Esophagus squamous epithelium (tissue), 4 donors: ENCODE data around the gene TRIM33.
"Not testable (repeated sequence)": the region's sequence is repeated elsewhere in the genome, so short reads cannot be mapped to it uniquely, and the experiment has no call there.

Experiments
- CTCF ChIP-seq, 6 experiments: fragments of 450-650 bp in 4 of 6; fragments of 200-600 bp in 2 of 6; sonication (generic) in 2 of 6; IDR thresholded peaks; one replicate each; pipeline ENCODE4 v1.5.1; 2016 to 2019; ENCODE audit warnings: antibody characterized with exemption in 6 of 6, mild to moderate bottlenecking in 4 of 6, moderate library complexity in 4 of 6
- POLR2A ChIP-seq, 4 donors: fragments of 450-650 bp; IDR thresholded peaks; one replicate each; pipeline ENCODE4 v1.6.1; 2017; ENCODE audit warnings: antibody characterized with exemption in 4 of 4, mild to moderate bottlenecking in 4 of 4, moderate library complexity in 3 of 4

DNA sequence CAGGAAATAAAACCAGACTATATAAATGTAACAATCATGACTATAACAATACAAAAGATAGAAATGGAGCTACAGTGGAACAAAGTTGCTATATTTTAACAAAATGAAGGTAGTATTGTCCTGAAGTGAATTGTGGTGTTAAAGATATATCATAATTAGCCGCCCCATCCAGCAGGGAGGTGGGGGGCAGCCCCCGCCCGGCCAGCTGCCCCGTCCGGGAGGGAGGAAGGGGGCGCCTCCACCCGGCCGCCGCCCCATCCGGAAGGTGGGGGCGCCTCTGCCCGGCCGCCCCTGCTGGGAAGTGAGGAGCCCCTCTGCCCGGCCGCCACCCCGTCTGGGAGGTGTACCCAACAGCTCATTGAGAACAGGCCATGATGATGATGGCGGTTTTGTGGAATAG is 31.4 kb downstream of the TRIM33 start:
- TF ChIP-seq CTCF, POLR2A (IDR thresholded peaks at IDR 0.05): not testable (repeated sequence)
